GM04503 (cell line): ENCODE measurements around the gene FLNA.

Experiments
- DNase-seq: peaks from one replicate; pipeline ENCODE4 v3.0.0-alpha.2; 2012; ENCODE audit warnings: low read depth

FLNA gene

GRCh38 chrX:154378059-154378798, 3.8 kb upstream of the FLNA start:
- DNase-seq, result no peak

GRCh38 chrX:154376774-154377173, 2.3 kb upstream of the FLNA start:
- DNase-seq, result no peak

GRCh38 chrX:154375156-154375504, 696 bp upstream of the FLNA start:
- DNase-seq, result no peak

GRCh38 chrX:154373340-154374306, 811 bp downstream of the FLNA start:
- DNase-seq, result no peak

GRCh38 chrX:154372612-154373022, 1.8 kb downstream of the FLNA start:
- DNase-seq, result no peak

GRCh38 chrX:154371789-154372300, 2.6 kb downstream of the FLNA start:
- DNase-seq, result no peak

- DNase-seq, result peak; percentile 57
Observed at GRCh38 chrX:154371017-154371788, 3.2 kb downstream of the FLNA start.

GRCh38 chrX:154370300-154371016, 4.0 kb downstream of the FLNA start:
- no peak for DNase-seq

- DNase-seq, result peak; percentile 80
Observed at GRCh38 chrX:154369449-154370299, 4.8 kb downstream of the FLNA start.

- DNase-seq, result peak; percentile 71
Observed at GRCh38 chrX:154368630-154369448, 5.6 kb downstream of the FLNA start.

- DNase-seq, result no peak
Observed at GRCh38 chrX:154367474-154368308, 6.7 kb downstream of the FLNA start.

- no peak for DNase-seq
Observed at GRCh38 chrX:154366666-154367055, 7.8 kb downstream of the FLNA start.

- no peak for DNase-seq
Observed at GRCh38 chrX:154365997-154366665, 8.3 kb downstream of the FLNA start.

GRCh38 chrX:154365052-154365600, 9.3 kb downstream of the FLNA start:
- DNase-seq, result no peak

- no peak for DNase-seq
Observed at GRCh38 chrX:154363706-154364439, 10.6 kb downstream of the FLNA start.

GRCh38 chrX:154362085-154362742, 12.2 kb downstream of the FLNA start:
- no peak for DNase-seq
